Islet of Langerhans (tissue), 1 donor: ENCODE measurements around the gene MARCOL.

ENCODE experiments used
- FAIRE-seq: peaks from one replicate; lab custom pipeline; 2011; peaks lifted over from hg19 to GRCh38; lab: Jason Lieb, UNC

Gene MARCOL, protein sequence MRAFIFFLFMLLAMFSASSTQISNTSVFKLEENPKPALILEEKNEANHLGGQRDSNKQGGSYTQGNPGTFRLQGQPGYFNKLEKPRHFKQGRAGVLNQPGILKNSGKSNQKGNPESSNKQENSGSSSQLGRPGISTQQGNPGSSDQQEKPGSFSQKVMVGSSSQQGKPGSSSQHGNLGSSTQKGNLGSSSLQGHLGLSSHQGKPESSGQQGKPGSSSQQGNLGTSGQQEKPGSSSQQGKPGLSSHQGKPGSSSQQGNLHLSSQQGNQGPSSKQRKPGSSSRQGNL

GRCh38 chr5:148238418-148238794 lies at the start of gene MARCOL:
TSS of gene MARCOL (plus strand) at chr5:148238525. CDS start at chr5:148238598, 73 bp downstream.
- no peak for FAIRE-seq

DNA sequence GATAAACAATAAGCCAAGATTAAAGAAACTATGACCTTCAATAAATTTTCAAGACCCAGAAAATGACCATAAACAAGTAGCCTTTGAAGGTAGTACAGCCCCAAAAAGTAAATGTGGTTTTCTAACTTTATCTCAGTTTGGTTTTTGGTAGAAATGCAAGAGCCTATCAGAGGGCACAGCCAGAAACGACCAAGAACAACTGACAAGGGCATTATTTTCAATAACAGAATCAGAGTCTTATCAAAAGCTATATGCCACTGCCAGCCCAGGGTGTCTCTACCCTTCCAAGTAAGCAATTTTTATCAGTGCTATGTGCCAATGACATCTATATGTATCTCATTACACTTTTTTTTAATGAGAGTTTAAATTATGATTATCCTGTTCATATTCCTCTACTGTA lies 47.3 kb upstream of the MARCOL start:
- no peak for FAIRE-seq

DNA sequence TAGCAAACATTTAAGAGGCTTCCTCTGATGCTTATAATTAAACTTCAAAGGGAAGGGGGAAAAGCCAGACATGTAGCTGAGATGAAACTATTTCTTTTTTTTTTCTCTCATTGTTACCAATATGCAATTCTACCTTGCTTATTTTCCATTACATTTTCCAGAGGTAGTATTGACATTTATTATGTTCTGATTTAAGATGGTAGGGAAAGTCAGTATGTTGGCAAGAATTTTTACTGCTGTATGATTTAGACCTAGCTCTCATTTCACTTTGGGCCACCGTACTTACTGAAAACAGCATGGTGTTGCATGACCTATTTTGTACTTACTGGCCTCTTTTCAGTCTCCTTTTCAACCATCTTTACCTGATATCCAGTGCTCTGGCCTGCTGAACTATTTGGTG lies 45.1 kb upstream of the MARCOL start:
- FAIRE-seq, result no peak

- no peak for FAIRE-seq
These were observed 37.2 kb upstream of the MARCOL start for GRCh38 chr5:148201151-148201550.

GRCh38 chr5:148202531-148203203 lies 35.7 kb upstream of the MARCOL start, which contains the start of gene SPINK6:
TSS of gene SPINK6 (plus strand) at chr5:148203042. CDS start at chr5:148203097, 55 bp downstream.
- no peak for FAIRE-seq

- no peak for FAIRE-seq
These were observed 33.1 kb upstream of the MARCOL start for GRCh38 chr5:148205044-148205806.

- no peak for FAIRE-seq
These were observed 32.5 kb upstream of the MARCOL start for GRCh38 chr5:148205865-148206264.

DNA sequence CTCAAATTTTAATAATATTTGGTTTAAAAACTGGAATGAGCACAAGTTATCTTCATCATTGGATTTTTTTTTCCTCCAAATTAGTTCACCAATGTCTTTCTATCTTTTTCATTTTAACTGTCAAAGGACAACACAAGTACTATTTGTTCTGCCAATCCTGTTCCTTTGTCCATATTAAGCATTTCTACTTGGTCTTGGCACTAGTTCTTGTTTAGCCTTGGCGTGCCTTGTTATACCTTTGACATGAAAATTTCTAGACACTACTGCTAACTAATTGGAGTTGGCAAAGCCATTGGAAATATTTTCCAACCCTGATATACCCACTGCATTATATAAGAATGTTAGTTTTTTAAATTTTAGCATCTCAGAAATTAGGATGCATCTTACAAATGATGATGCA lies 31.7 kb upstream of the MARCOL start:
- no peak for FAIRE-seq

GRCh38 chr5:148208226-148208625 lies 30.1 kb upstream of the MARCOL start:
- FAIRE-seq, result no peak

GRCh38 chr5:148209151-148209770 lies 29.1 kb upstream of the MARCOL start:
- FAIRE-seq, result no peak

DNA sequence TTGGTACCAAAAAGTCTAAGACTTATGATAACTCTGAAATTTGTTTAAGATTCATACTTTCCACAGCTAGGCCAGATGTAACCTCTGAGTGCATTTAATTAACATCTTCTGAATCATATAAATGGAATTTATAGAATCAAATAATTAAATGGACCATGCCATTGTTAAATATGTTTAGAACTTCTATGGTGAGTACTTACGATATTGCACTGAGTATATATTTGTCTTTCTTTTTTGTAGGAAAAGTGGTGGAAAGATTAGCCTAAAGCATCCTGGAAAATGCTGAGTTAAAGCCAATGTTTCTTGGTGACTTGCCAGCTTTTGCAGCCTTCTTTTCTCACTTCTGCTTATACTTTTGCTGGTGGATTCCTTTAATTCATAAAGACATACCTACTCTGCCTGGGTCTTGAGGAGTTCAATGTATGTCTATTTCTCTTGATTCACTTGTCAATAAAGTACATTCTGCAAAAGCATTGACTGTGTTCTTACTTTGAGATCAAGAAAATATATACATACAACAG lies 23.6 kb upstream of the MARCOL start:
- FAIRE-seq, result no peak

DNA sequence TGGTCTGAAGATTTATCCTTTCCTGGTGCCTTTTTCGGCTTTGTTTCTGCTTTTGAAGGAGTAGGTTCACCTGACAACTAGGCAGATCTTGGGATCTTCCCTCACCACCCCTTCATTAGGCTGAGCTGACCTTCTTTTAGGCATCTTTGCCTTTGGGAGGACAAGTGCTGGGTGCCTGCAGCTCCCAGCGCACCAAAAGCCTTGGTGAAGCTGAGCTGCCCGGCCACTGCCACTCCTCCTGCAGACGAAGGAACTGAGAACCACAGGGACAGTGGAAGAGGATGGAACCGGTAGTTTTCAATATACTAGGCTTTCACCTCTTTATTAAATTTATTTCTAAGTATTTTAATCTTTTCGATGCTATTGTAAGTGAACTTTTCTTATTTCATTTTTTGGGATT lies 16.8 kb upstream of the MARCOL start:
- FAIRE-seq, result no peak

DNA sequence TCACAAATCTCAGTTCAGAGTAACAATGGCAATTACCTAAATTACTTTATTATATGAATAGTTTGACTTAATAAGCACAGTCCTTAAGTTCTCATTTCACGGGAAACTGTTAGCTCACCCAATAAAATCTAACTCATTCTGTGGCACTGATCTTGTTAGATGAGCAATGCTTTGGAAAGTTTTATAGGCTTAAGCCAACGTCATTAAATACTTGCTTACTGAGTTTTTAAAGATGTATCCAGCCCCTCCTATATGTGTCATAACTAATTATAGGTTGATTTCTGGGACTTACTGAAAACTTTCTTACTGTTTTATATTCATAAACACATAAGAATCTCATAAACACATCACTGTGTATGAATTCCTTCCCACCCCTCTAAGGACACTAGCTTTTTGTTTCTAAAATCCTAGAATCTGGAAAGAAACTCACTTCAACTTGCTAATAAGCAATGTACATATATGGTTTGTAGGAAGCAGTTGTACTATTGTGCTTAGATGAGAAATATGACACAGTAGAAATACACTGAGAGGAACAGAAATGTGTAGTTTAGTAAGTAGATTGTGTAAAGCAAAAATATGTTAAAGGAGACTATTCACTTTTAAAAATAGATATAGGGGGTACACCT lies 14.1 kb upstream of the MARCOL start:
- FAIRE-seq, result no peak

GRCh38 chr5:148228392-148228984 lies 9.8 kb upstream of the MARCOL start:
- no peak for FAIRE-seq

DNA sequence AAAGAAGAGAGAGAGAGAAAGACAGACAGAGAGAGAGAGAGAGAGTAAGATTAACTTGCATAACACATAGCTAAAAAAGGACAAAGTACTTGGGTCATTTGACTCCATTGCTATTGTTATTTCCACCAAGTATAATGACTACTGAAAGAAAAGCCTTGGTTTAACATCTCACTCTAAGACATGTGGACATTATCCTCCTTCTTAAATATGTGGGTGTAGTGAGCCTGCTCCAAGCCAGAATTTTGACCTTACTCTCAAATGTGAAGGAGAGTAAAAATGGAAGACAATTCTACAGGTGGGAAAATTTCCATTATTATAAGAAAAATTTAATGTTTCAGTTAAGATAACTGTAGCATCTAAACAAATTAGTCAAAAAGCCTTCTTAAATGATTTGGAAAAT lies 8.5 kb upstream of the MARCOL start:
- FAIRE-seq, result no peak

DNA sequence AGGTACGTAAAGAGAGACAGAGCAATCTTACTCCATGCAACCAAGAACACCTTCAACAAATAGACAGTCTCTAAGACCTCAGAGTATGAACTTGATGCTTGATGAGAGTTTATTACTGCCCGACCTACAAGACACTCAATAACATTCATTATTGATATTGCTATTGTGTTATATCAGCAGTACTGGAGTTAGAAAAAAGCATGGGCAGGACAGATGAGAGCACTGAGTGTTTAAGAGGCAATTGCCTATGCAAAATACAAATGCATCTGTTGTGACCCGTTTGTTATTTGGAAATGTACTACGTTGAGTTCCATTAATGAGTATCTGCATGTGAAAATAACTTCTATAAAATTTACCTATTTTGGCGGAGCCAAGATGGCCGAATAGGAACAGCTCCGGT lies 8.1 kb upstream of the MARCOL start:
- FAIRE-seq, result no peak

GRCh38 chr5:148237785-148238417 lies 424 bp upstream of the MARCOL start:
- no peak for FAIRE-seq

GRCh38 chr5:148248894-148249293 lies 10.6 kb downstream of the MARCOL start:
- FAIRE-seq, result no peak

DNA sequence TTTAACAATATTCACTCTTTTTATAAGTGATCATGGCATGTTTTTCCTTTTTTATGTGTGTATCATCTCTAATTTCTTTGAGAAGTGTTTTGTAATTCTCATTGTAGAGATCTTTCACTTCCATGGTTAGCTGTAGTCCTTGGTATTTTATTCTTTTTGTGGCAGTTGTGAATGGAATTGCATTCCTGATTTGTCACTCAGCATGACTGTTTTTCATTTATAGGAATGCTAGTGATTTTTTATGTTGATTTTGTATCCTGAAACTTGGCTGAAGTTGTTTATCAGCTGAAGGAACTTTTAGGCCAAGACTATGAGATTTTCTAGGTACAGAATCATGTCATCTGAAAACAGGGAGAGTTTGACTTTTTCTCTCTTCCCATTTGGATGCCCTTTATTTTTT lies 17.1 kb downstream of the MARCOL start:
- FAIRE-seq, result no peak

DNA sequence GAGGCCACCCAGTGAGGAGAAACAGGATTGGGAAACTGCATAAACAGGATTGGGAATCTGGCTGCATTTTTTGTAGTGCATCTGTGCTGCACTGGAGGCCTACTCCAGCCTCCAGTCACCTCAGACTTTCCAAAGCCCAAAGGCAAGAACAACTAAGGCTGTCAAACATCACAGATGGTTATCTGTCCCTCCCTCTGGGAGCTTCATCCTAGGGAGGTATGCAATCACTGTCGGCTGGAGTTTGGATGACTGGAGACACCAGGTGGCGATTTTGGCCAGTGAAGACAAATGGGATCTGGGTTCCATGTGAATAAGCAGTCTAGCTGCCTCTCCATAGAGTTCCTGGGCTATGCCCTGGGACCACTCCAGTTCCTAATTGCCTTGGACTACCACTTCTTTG lies 21.0 kb downstream of the MARCOL start:
- FAIRE-seq, result no peak

DNA sequence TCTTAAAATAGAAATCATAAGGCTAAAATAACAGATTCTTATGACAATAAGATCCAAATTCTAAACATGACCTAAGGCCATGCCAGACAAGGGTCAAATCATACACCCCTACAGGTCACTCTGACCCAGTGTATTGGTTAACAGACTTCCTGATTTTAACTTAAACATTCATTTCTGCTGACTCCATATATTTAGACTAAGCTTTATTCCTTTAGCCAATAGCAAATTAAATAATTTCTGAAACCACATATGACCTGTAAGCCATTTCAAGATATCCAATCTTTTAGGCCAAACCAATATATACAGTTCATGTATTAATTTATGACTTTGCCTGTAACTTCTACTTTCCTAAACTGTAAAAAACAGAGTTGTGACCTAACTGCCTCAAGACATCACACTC lies 22.9 kb downstream of the MARCOL start:
- no peak for FAIRE-seq
